Neural crest cell (in vitro differentiated cells): ENCODE data around the gene GDPD4. TPM values are rescaled to one million over a fixed set of nuclear protein-coding genes. Genes with fewer than 3 reads are reported as not detected.

Experiments
- DNase-seq: peaks from one replicate; pipeline ENCODE4 v3.0.0; 2021; ENCODE audit warnings: low read depth, mixed read lengths, low spot score
- H3K27ac Mint-ChIP-seq: one replicate; pipeline ENCODE4 v1.8.0; 2021; ENCODE audit warnings: mild to moderate bottlenecking, mixed read lengths; ENCODE audit not compliant: unreplicated experiment
- H3K27me3 Mint-ChIP-seq: 2 replicates; pipeline ENCODE4 v1.8.0; 2021; ENCODE audit warnings: low read depth, mild to moderate bottlenecking, mixed read lengths
- H3K36me3 Mint-ChIP-seq: 2 replicates; pipeline ENCODE4 v1.8.0; 2021; ENCODE audit warnings: low read depth, mild to moderate bottlenecking, mixed read lengths
- H3K4me1 Mint-ChIP-seq: 2 replicates; pipeline ENCODE4 v1.8.0; 2021; ENCODE audit warnings: mixed read lengths
- H3K4me3 Mint-ChIP-seq: one replicate; pipeline ENCODE4 v1.8.0; 2021; ENCODE audit warnings: mild to moderate bottlenecking, mixed read lengths
- H3K9me3 Mint-ChIP-seq: 2 replicates; pipeline ENCODE4 v1.8.0; 2021; ENCODE audit warnings: mixed read lengths
- CTCF ChIP-seq: fragments of 200-600 bp; sonication (generic); conservative IDR thresholded peaks from 2 replicates; pipeline ENCODE4 v1.5.0; 2021; ENCODE audit warnings: antibody characterized with exemption, mild to moderate bottlenecking
- total RNA-seq: library from RNA; stranded (reverse); gene quantifications from 2 replicates; pipeline ENCODE4 v1.2.1, GENCODE V29; 2021

Gene GDPD4
- total RNA-seq, 1 donor from 2014 or later: not detected

- no peaks in the 10 kb centered on the region for H3K36me3 Mint-ChIP-seq
- DNase-seq: no peak
- no peak overlapping the region for H3K4me3 Mint-ChIP-seq
- no peaks in the 10 kb centered on the region for H3K4me1 Mint-ChIP-seq
- no peak overlapping the region for H3K27ac Mint-ChIP-seq
- no peaks in the 10 kb centered on the region for H3K27me3 Mint-ChIP-seq
- TF ChIP-seq CTCF: no peak
- H3K9me3 Mint-ChIP-seq: peaks cover 8% of the 10 kb centered on the region
Measured at GRCh38 chr11:77259641-77260040, 41.8 kb downstream of the GDPD4 start.

- no peaks in the 10 kb centered on the region for H3K27me3 Mint-ChIP-seq
Measured at GRCh38 chr11:77253690-77254089, 47.8 kb downstream of the GDPD4 start.

DNA sequence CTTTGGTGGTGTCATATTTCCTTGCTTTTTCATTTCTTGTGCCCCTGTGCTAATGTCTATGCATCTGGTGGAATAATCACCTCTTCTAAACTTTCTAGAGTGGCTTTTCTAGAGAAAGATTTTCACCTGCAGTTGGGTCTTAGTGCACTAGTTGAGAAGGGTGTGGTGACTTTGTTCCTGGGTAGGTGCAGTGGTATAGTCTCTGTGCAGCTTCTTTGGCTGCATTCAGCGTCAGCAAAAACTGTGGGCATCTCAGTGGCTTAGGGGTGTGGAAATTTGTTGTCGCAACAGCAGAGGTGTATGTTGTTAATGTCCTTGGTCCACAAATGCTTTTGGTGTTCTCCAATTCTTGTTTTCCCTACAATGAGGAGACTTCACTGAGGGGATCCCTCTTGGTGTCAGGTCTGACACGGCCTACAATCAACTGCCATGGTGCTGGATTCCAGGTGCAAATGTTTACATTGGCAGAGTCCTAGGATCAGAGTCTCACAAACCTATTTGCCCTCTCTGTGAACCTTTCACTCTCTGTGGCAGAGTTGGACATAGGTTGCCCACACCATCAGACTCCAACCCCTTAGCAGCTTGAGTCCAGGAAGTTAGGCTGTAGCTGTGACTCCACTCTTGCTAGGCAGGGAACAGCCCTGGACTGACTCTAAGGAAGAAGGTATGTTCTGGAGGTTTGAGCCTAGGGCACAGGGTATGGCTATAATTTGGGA, 48.8 kb downstream of the GDPD4 start:
- Mint-ChIP-seq H3K4me3 (no peak overlapping the region), H3K36me3 (no peaks in the 10 kb centered on the region), H3K27ac (no peak overlapping the region), H3K4me1 (no peaks in the 10 kb centered on the region), H3K27me3 (no peaks in the 10 kb centered on the region), H3K9me3 (peaks cover 2% of the 10 kb centered on the region)
- TF ChIP-seq CTCF: no peak
- DNase-seq: no peak

More at GRCh38 chr11:77253690-77254089, 47.8 kb downstream of the GDPD4 start:
- Mint-ChIP-seq H3K27ac (no peak overlapping the region), H3K4me3 (no peak overlapping the region), H3K36me3 (no peaks in the 10 kb centered on the region), H3K4me1 (no peaks in the 10 kb centered on the region), H3K9me3 (peaks cover 2% of the 10 kb centered on the region)
- no peak for DNase-seq
- no peak for TF ChIP-seq CTCF

GRCh38 chr11:77250881-77251640, 50.4 kb downstream of the GDPD4 start:
- TF ChIP-seq CTCF: no peak
- DNase-seq: no peak
- no peak overlapping the region for H3K27ac Mint-ChIP-seq

DNA sequence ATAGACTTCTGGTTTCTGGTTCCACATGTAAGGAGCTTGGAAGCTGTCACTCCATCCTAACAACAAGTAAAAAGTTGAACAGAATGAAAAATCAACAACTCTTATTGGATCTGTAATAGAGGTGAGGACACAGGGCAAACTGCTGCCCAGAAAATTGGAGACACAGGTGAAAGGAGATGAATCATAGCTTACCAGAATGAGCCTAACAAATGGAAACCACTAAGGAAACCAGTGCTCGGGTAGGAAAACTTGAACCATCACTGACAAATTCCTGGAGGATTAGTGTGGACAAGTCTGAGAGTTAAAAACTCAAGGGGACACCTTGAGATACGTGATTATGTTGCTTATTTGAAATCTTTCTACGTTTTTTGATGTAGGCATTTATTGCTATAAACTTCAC, 52.1 kb downstream of the GDPD4 start:
- no peaks in the 10 kb centered on the region for H3K27me3 Mint-ChIP-seq
- H3K4me3 Mint-ChIP-seq: no peak overlapping the region
- DNase-seq: no peak
- H3K9me3 Mint-ChIP-seq: peaks cover 2% of the 10 kb centered on the region
- no peak for TF ChIP-seq CTCF
- H3K27ac Mint-ChIP-seq: no peak overlapping the region
- no peaks in the 10 kb centered on the region for H3K4me1 Mint-ChIP-seq
- H3K36me3 Mint-ChIP-seq: no peaks in the 10 kb centered on the region

More at GRCh38 chr11:77250881-77251640, 50.4 kb downstream of the GDPD4 start:
- no peak overlapping the region for H3K4me3 Mint-ChIP-seq
- peaks cover 2% of the 10 kb centered on the region for H3K9me3 Mint-ChIP-seq
- H3K36me3 Mint-ChIP-seq: no peaks in the 10 kb centered on the region
- H3K27me3 Mint-ChIP-seq: no peaks in the 10 kb centered on the region
- no peaks in the 10 kb centered on the region for H3K4me1 Mint-ChIP-seq
